Muscle of back (tissue), 11 donors: ENCODE results near the gene PAEP. TPM values are rescaled to one million over a fixed set of nuclear protein-coding genes. Genes with fewer than 3 reads are reported as not detected.
"Not testable (repeated sequence)": the region's sequence is repeated elsewhere in the genome, so short reads cannot be mapped to it uniquely, and the experiment has no call there.

Experiments used
- DNase-seq, 3 donors: peaks; one replicate each; pipeline versions ENCODE4 v3.0.0 to v3.0.0-alpha.2; 2013
- polyA plus RNA-seq, 10 donors: library from polyadenylated mRNA; unstranded; fragments of 120-200 nt; gene quantifications; one replicate each; pipeline ENCODE4 v1.2.1, GENCODE V29; 2013; ENCODE audit not compliant: insufficient read length in 10 of 10

PAEP gene
- polyA plus RNA-seq, 10 donors, result 0.32 to 0.99 (median 0.63) TPM; not detected in 5

DNA sequence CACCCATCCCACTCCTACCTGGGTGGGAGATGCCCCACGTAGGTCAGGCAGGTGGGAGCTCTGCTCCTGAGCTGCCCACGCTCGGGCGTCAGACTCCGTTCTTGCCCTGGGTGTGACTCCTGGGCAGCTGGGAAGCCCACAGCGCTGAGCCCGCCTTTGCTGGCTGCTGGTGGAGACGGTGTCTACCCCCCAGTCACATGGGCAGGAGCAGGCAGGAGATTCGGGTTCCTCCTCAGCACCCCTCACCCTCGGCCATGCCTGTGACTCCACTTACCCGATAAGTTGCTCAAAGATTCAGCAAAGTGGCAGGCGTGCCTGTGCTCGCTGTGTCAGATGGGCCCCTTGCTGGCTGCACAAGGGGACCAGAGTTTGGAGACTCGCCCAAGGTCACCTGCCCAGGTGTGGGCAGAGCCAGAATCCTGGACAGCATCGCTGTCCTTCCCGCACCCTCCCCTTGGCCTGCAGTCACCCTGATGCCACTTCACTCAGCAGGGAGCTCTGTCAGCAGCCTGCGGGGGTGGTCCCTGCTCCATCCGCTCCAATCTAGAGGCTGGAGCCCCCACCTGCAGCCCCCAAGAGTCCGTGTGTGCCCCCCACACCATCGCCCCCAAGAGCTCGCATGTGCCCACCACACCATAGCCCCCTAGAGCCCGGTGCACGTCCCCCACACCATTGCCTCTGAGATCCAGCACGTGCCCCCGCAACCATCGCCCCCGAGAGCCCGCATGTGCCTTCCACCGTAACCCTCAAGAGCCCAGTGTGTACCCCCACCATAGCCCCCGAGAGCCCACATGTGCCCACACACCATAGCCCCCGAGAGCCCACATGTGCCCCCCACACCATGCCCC is 36.1 kb upstream of the PAEP start:
- no peak for DNase-seq

DNA sequence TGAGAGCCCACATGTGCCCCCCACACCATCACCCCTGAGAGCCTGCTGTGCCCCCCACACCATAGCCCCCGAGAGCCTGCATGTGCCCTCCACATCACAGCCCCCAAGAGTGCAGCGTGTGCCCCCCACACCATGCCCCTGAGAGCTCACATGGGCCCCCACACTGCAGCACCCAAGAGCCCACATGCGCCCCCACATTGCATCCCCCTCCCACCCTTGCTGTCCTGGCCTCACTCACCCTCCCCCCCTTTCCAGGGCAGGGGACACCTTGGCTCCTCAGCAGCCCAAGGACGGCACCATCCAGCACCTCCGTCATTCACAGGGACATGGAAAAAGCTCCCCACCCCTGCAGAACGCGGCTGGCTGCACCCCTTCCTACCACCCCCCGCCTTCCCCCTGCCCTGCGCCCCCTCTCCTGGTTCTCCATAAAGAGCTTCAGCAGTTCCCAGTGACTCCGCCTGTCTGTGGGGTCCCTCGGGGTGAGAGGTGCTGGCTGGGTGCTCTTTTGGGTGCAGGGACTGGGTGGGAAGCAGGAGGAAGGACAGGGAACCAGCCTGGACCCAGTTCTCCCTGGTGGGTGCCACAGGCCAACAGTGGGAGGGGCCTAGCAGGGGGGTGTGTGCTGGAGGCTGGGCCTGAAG is 35.3 kb upstream of the PAEP start:
- DNase-seq, result no peak

GRCh38 chr9:135526730-135527571 is 34.6 kb upstream of the PAEP start:
- no peak for DNase-seq

DNA sequence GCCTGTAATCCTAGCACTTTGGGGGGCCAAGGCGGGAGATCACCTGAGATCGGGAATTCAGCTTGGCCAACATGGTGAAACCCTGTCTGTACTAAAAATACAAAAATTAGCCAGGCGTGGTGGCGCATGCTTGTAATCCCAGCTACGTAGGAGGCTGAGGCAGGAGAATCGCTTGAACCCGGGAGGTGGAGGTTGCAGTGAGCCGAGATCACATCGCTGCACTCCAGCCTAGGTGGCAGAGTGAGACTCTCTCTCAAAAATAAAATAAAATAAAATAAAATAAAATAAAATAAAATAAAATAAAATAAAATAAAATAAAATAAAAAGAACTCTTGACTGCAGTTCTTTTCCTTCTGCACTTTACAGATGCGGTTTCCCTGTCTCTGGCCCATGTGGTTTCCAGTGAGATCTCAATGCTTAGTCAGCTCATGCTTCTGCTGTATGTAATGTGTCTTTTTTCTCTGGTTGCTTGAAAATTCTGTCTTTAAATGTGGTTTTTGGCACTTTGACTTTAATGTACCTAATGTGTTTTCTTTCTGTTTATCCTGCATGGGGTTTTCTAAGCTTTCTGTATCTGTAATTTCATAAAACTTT is 32.6 kb upstream of the PAEP start:
- not testable (repeated sequence) for DNase-seq

- no peak for DNase-seq
Observed at GRCh38 chr9:135530146-135530545, 31.4 kb upstream of the PAEP start.

- no peak for DNase-seq
Observed at GRCh38 chr9:135531096-135531495, 30.5 kb upstream of the PAEP start.

GRCh38 chr9:135533113-135533512 is 28.4 kb upstream of the PAEP start:
- DNase-seq, result no peak

- no peak for DNase-seq
Observed at GRCh38 chr9:135533674-135534073, 27.9 kb upstream of the PAEP start.

- not testable (repeated sequence) for DNase-seq
Observed at GRCh38 chr9:135534192-135534711, 27.3 kb upstream of the PAEP start.

DNA sequence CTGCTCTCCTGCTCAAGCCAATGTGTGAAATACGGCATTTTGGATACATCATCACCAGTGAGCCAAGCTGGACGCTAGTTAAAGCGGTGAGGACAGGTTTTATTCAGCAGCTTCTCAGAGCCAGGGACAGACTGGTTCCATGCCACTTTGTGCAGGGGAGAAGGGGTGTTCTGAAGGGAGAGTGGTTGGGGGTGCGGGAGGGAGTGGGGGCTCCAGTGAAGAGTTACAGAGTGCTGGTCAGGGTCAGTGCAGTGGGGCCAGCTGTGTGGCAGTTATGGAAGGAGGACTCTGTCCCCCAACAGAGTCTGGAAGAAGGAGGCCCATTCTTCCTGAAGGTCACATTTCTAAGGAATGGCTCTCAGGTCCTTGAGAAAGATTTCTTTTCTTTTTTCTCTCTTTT is 26.7 kb upstream of the PAEP start:
- not testable (repeated sequence) for DNase-seq

GRCh38 chr9:135535631-135536030 is 25.9 kb upstream of the PAEP start:
- DNase-seq, result not testable (repeated sequence)

DNA sequence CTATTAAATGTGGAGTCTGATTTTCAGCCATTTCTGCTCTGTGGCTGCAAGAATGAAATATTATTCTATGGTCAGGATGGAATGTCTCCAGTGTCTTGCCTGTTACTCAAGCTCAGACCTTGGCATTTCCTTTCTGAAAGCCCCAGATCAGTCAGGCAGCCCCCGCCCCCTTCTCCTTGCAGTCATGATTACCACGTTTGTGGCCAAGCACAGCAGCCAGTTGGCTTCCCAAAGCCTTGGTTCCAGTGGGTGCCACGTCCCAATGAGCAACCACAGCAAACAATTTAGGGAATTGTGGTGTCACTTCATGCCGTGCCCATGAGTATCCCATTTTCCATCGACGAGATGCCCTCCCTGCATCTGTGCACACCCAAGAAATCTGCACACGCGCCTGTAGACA is 25.3 kb upstream of the PAEP start:
- peak in 1 of 3 donors; percentile 39 for DNase-seq

GRCh38 chr9:135543262-135543894 is 18.2 kb upstream of the PAEP start:
- not testable (repeated sequence) for DNase-seq

- no peak for DNase-seq
Observed at GRCh38 chr9:135544981-135545635, 16.4 kb upstream of the PAEP start.

DNA sequence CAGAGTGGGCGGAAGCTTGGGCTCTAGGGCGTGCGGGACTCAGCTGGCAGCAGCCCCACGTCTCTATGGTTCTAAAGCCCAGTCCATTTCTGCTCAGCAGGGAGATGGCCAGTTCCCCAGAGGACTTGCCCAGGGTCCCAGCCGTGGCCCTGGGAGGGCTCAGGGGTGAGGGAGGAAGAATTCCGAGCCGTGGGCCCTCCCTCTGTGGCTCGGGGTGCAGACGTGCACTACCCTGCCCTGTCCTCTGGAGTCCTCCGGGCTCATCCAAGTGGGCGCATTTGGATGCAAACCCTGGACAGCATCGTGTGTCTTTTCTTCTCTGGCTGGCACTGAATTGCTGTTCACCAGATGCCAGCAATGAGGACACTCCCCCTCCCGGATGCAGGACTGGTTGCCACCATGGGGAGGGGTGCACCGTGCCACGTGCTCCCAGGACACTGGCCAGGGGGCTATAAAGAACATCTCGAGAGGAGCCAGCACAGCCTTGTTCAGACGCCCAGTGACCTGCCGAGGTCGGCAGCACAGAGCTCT is 15.8 kb upstream of the PAEP start, which contains the start of gene OBP2A:
OBP2A (plus strand) TSS at position 481 of the 531 bp plus-strand sequence. CDS start 55 bp downstream, outside the sequence.
- DNase-seq, result not testable (repeated sequence)

- not testable (repeated sequence) for DNase-seq
Observed at GRCh38 chr9:135546792-135547617, 14.6 kb upstream of the PAEP start.

- DNase-seq, result no peak
Observed at GRCh38 chr9:135547756-135548736, 13.5 kb upstream of the PAEP start.
